RCC 7860 (cell line): ENCODE results near the gene PTPN4.
"Not testable (repeated sequence)": the region's sequence is repeated elsewhere in the genome, so short reads cannot be mapped to it uniquely, and the experiment has no call there.

Experiments
- DNase-seq: peaks from one replicate; pipeline ENCODE4 v3.0.0-alpha.2; 2015; ENCODE audit warnings: low spot score
- FAIRE-seq: peaks from 2 replicates; lab custom pipeline; 2012; peaks lifted over from hg19 to GRCh38; lab: Jason Lieb, UNC

Gene PTPN4

GRCh38 chr2:120012363-120012762 is 252.6 kb downstream of the PTPN4 start:
- DNase-seq (no peak), FAIRE-seq (no peak)

- FAIRE-seq = peak; percentile 37
Measured at GRCh38 chr2:120012771-120013596, 253.3 kb downstream of the PTPN4 start, which contains the start of gene EPB41L5. Gene EPB41L5, plus strand, starts transcription at chr2:120013077. Its CDS starts 6,008 bp downstream, at chr2:120019085.

DNA sequence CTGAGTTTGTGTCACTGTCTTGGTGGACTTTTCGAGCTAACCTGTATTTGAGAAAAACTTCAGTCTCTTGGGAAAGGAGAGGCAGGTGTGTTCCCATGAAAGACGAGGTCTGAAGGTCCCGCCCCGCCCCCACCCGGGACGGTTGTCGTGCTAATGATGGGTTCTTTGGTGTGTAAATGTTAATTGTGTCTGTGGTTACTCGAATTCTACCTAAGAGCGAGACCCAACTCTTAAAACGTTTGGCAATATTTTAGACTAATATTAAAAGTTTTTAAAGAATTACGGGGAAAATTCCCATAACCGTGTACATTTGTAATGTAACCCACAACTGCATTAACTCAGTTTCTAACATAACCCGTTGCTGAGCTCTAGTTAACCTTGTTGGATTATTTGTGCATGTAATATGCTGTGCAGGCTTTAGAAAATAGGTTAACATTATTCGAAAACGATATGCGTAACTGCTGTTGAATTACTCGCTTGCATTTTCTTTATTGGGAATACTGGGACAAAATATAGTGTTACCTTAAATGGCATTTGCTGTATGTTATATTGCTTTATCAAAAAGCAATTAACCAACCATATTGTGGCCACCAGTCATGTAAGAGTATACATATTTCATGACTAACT is 254.0 kb downstream of the PTPN4 start:
- no peak for FAIRE-seq
- DNase-seq = no peak

More at GRCh38 chr2:120012771-120013596, 253.3 kb downstream of the PTPN4 start, which contains the start of gene EPB41L5:
- DNase-seq = peak; percentile 66

DNA sequence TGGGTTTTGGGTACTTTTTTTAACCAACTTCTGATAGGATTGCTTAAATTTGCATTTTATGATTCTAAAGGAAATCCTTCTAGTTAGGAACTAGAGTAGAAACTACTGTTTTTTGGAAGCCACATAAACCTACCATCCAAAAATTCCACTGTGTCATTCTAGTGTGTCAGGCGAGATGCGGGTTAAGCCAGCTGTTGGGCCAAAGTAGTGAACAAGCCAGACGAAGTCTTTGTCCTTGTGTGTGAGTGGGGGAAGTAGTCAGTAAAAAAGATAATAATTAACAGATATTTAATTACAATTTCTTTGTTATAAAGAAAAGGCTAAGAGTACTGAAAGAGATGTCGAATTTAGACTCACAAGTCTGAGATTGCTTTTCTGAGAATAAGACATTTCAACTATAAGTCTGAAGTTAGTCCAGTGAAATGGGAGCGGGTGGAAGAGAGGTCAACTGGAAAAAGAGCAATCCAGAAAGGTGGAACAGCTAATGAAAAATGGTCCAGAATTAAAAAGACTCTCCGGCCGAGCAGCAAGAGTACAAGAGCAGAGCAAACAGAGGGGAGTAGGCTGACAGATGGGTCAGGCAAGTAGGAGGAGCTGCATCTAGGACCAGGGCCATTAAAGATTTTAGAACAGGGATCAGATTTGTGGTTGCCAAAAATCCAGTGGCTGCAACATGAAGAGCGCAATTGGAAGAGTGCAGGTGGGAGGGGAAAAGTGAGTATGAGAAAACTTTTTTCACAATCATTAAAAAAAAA is 254.7 kb downstream of the PTPN4 start:
- DNase-seq (no peak), FAIRE-seq (no peak)

- FAIRE-seq (no peak), DNase-seq (no peak)
Measured at GRCh38 chr2:120016800-120017199, 257.1 kb downstream of the PTPN4 start.

DNA sequence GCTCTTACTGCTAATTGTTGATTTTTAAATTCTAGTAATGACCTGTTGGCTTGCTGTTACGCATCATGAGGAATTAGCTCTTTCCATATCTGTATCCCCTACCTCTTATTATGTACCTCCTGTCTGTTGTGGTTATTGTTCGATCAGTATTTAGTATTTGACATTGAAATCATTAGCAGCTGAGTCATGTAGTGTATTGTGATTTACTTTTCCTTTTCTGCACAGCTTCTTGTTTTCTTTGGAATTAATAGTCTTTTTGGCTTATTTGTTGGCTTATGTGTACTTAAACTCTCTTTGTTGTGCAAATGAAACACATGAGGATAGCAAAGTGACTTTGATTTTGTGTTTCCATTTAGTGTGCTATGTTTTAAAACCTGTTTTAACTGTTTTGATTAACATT is 257.5 kb downstream of the PTPN4 start:
- DNase-seq = no peak
- no peak for FAIRE-seq

DNA sequence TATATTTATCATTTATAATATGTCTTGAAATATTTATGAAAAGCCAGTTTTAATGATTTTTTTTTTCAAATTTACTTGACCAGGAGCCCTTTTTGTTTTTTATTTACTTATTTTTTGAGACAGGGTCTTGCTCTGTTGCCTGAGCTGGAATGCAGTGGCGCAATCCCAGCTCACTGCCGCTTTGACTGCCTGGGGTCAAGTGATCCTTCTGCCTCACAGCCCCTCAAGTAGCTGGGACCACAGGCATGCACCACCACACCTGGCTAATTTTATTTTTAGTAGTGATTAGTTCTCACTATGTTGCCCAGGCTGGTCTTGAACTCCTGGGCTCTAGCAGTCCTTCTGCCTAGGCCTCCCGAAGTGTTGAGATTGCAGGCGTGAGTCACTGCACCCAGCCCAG is 258.8 kb downstream of the PTPN4 start:
- no peak for FAIRE-seq
- DNase-seq = no peak

DNA sequence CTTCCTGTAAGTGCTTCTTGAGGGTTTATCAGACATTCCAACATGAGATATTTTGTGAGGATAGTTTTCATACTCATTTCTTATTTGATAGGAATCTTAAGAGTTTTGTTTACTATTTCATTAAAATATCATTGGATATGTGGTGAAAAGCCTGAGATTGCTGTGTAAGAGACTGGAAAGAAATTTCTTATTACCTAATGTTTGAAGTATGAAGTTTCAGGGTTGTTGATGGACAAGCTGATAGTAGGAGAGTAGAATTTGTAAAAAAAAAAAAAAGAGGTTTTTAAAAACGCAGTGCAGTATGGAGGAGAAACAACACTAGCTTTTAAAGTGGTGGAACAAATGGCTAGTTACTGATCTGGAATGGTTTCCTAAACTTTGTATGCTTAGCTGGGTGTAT is 260.8 kb downstream of the PTPN4 start:
- DNase-seq (no peak), FAIRE-seq (no peak)

GRCh38 chr2:120022505-120022904 is 262.8 kb downstream of the PTPN4 start:
- DNase-seq, FAIRE-seq: not testable (repeated sequence)

- DNase-seq (no peak), FAIRE-seq (no peak)
Measured at GRCh38 chr2:120026890-120027289, 267.2 kb downstream of the PTPN4 start.

- no peak for FAIRE-seq
- DNase-seq = no peak
Measured at GRCh38 chr2:120028795-120029194, 269.1 kb downstream of the PTPN4 start.

GRCh38 chr2:120029672-120030640 is 270.2 kb downstream of the PTPN4 start:
- DNase-seq (no peak), FAIRE-seq (no peak)

GRCh38 chr2:120032297-120032696 is 272.6 kb downstream of the PTPN4 start:
- FAIRE-seq (no peak), DNase-seq (no peak)
